Mucosa of gallbladder (tissue), 1 donor: Measurements from ENCODE around the gene DGAT2. TPM values are rescaled to one million over a fixed set of nuclear protein-coding genes. Genes with fewer than 3 reads are reported as not detected.

Source experiments
- DNase-seq: peaks from one replicate; pipeline ENCODE4 v3.0.0-alpha.2; 2020; ENCODE audit warnings: low spot score
- total RNA-seq: library from RNA; stranded (reverse); gene quantifications from one replicate; pipeline ENCODE4 v1.2.1, GENCODE V29; 2021
- donor health status: DM: no; HTN: no; CAD: no.

The DGAT2 gene
- total RNA-seq, 1 donor from 2014 or later, result 5.8 TPM

DNA sequence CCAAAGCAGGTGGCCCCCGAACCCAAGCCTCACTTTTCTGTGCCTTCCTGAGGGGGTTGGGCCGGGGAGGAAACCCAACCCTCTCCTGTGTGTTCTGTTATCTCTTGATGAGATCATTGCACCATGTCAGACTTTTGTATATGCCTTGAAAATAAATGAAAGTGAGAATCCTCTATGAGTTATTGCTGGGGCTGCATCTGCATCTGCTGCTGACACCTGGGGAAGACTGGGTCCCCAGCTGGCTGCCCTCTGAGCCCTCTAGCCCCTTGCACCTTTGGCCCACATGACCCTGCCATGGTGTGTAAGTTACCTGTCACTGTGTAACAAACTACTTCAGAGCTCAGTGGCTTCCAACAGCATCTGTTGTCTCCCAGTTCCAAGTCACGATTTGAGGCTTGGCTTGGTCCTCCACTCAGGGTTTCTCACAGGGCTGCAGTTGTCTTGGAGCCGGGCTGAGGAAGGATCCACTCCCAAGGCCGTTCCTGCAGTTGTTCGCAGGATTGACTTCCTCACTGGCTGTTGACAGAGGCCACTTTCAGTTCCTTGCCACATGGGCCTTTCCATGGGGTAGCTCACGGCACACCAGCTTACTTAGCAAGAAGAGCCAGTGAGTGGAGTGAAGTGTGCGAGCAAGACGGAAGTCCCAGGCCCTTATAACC, 32.9 kb downstream of the DGAT2 start:
- DNase-seq, result peak; percentile 28

DNA sequence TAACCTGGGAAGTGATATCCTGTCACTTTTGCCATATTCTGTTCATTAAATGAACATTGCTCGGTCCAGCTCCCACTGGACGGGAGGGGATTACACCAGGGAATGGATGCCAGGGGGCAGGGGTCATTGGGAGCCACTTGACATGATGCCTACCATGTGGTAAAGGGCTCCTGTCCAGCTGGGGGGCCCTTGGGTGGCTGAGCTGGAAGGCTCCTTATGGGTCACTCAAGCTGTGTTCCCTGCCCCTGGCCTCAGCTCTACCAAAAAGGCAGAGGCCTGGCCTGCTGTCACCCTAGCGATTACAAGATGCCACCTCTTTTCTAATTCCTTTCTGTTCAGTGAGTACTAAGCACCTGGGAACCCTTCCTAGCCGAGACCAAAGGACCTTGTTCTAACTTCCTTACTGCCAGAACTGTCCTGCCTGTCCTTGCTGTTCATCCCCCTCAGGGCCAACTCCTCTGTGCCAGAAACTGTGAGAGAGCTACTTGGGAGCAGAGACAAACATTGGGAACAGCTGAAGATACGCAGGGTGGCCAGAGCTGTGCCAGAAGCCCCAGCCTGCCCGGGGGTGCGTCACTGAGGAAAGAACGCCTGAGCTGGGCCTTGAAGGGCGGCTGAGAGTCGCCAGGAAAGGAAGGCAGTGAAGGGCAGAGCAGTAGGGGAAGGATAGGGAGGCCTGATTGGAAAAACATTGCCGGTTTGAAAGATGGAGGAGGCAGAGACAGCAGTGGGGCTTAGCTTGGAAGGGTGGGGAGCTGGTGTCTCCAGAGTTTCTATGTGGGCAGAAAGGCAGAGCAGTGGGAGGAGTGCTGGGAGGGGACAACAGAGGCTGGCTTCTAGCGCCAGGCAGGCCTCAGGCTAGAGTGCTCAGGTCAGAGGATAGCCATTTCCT, 33.7 kb downstream of the DGAT2 start:
- no peak for DNase-seq

DNA sequence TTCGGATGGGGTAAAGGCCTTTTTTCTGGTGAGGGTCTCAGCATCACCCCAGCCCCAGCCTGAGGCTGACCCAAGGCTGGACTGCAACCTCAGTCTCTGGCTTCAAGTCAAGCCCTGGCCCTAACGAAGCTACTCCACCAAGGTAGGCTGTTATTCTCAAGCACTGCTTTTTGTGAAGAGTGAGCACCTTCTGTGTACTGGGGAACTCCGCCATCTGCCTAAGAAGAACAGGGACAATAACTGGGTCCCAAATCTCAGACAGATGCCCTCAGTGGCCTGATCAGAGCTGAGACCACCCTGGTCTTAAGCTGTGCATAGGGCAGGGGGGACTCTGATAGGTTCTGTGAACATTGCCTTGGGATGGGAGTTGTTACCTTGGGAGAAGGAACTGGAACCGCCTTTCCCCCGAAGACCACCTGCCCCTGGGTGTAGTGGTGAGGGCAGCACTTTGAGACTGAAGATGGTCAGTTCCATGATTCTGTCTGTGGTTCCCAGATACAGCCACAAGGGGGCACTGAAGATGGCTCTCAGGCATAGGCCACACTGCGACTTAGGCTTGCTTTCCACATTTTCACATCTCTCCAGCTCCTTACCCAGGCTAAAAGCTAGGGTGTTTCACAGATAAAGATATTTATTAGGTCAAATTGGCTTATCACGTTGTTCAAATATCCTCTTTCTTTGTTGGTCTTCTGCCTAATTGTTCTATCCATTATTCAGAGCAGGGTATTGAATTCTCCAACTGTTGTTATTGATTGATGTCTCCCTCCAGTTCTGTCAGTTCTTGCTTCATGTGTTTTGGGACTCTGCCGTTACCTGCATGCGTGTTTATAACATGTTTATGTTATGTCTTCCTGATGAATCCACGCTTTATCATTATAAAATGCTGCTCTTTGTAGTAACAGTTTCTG, 34.6 kb downstream of the DGAT2 start:
- DNase-seq, result peak; percentile 84

DNA sequence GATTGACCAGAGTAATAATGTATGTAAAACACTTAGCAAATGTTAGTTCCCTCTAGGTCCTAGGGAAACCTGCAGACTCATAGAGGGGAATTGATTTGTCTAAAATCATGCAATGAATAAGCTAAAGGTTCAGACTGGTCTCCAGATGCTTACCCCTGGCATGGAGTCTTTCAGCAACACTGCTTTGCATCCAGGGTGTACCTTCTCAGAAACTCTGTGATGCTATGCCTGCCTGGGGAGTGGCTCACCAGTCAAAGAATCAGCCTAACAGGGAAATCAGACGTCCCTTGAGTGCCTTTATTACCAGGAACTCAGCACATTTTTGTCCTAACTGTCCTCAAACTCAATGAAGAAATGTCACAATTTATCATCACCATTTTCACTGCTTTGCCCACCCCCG, 40.5 kb downstream of the DGAT2 start:
- no peak for DNase-seq

DNA sequence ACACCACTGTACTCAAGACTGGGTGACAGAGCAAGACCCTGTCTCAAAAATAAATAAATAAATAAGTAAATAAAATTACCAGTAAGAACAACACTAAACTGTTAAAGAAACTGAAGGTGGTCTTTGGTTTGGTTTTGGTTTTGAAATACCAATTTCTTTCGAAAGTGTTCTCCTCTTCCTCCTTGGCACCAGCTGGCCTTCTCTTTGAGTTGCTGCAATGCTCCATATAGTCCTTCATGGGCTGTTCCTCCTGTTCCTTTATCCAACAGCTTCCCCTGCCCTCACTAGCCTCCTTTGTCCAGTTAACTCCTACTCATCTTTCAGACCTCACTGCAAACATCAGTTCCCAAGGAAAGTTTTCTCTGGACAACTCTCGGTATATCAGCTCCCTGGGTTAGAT, 41.4 kb downstream of the DGAT2 start:
- no peak for DNase-seq

DNA sequence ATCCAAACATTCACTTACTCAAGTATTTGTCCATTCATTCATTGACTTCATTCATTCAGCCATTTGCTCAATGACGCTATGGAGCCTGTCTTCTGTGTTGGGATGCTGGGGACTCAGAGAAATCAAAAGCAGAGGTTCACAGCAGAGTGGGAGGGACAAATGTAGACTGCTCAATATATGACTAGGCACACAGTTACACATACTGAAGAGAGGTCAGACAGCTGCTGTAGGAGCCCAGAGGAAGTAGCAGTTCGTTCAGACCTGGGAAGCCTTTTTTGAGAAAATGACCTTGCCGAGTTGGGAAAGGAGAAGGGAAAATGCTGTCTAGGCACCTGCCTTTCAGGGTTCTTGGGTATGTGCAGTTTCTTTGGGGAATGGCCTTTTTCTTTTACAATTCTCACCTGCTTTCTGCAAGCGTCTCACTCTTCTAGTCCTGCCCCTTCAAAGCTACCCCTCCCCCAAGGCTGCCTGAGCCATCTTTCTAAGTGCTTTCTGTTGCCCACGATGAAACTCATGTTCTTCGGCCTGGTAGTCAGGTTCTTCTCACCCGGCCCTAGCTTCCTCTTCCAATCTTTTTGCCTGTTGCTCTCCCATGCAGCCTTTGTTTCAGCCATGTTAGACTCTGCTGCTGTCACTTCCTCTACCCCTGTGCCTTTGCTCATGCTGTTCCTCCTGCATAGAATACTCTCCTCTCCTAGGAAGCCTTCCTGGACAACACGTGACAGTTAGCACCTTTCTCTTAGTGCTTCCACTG, 42.2 kb downstream of the DGAT2 start:
- no peak for DNase-seq

DNA sequence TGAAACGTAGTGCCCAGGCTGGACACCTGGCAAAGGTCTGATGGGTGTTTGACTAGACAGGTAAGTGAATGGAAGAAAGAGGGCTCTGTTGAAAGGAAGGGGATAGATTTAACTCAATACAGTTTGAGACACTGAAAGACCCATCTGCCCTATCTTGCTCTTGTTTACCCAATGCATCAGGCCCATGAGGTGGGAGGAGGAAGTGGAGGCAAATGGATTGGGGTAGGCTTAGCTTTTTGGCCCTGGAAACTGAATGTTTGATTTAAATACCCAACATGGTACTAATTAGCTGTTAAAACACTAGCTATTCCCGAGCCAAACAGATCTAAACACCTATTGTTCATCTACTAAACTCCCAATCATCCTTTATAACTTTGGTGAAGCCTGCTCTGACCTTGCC, 42.9 kb downstream of the DGAT2 start:
- no peak for DNase-seq

DNA sequence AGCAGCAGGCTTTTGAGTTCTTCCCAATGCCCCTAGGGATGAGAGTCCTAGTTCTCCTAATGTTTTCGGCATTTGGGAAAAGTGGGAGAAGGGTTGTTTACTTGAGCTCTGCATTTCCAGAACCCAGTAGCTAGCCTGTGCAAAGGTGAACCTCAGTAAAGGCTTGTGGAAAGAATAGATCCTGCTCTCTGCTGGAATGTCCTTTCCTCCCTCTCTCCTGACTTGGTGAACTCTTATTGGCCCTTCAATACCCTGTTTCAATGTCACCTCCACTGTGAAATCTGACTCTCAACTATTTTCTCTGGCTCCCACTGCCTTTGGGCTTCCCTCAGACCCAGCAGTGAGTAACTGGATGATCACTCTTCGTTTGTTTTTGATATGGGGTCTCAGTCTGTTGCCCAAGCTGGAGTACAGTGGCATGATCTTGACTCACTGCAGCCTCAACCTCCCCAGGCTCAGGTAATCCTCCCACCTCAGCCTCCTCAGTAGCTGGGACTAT, 44.0 kb downstream of the DGAT2 start:
- DNase-seq, result no peak

DNA sequence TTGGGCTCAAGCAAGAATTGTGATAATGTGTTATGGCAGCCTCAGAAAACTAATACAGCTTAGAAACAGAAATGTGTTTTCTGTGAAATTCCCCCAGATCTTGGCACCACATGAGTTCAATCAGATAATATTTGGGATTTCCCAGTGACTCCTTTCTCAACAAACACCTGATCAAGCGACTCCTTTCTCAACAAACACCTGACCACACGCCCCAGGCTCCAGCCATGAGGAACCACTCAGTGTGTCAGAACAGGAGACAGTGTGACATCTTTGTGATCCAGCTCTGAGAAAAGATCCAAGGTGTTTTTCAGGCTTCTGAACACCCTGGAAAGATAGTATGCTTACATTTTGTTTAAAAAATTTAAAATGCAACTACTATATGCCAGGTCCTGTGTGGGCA, 44.5 kb downstream of the DGAT2 start:
- no peak for DNase-seq

DNA sequence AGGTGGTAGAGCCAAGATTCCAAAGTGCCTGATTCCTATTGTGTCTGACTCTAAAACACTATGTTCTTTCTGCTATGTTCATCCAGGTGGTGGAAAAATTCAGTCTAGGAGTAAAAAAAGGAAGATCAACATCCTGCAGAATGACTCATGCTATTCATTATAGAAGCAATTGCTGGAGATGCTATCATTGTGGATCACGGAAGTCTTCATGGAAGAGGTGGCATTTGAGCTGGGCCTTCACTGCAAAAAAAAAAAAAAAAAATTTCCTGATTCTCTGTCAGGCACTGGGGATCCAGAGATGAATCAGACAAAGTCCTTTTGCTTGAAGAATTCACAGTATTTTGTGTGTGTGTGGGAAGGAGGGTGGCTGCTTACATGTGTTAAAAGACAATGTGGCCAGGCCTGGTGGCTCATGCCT, 45.1 kb downstream of the DGAT2 start:
- DNase-seq, result no peak

DNA sequence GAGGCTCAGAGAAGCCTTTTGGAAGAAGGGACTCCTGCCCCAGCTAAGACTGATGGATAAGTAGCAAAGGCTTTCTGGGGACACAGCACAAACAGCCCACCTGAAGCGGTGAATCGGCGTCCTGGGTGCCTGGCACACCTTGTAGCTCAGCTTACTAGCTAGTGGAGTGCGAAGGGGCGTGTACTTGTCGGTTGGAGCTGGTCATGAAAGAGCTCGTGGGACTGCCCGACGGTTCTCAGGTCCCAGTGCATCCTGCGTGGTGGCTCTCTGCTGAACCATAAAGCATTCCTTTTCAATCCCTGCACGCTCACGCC, 45.7 kb downstream of the DGAT2 start:
- DNase-seq, result no peak

DNA sequence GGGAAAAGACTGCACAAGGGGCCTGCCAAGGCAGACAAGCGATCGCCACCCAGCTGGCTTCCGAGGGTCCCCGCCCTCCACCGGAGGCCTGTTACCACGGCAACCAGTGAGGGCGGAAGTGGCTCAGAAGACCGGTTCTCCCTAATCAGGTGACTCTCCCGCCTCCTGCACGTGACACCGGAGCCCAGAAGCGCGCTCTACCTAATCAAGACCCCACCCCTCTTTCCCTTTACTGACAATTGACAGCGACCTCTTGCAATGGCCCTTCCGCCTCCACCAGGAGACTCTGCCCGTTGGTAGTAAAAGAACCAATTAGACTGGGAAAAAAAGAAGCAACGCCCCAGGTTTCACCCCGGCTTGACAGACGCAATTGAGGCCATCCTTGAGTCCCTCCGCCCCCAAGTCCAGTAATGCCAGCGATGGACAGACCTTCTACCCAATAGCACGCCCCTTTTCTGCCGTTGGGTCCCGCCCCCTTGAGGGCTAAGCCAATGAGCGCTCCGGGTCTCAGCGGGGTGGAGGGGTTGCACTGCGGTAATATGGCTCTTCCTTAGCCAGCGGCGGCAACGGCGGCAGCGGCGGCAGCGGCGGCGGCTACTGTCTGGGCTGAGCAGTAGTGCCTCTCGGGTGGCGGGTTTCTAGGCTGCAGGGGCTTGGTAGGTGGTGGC, 46.2 kb downstream of the DGAT2 start, which contains the start of gene UVRAG:
UVRAG (plus strand) TSS at position 534 of the 668 bp plus-strand sequence. CDS start 198 bp downstream, outside the sequence.
- DNase-seq, result peak; percentile 99

DNA sequence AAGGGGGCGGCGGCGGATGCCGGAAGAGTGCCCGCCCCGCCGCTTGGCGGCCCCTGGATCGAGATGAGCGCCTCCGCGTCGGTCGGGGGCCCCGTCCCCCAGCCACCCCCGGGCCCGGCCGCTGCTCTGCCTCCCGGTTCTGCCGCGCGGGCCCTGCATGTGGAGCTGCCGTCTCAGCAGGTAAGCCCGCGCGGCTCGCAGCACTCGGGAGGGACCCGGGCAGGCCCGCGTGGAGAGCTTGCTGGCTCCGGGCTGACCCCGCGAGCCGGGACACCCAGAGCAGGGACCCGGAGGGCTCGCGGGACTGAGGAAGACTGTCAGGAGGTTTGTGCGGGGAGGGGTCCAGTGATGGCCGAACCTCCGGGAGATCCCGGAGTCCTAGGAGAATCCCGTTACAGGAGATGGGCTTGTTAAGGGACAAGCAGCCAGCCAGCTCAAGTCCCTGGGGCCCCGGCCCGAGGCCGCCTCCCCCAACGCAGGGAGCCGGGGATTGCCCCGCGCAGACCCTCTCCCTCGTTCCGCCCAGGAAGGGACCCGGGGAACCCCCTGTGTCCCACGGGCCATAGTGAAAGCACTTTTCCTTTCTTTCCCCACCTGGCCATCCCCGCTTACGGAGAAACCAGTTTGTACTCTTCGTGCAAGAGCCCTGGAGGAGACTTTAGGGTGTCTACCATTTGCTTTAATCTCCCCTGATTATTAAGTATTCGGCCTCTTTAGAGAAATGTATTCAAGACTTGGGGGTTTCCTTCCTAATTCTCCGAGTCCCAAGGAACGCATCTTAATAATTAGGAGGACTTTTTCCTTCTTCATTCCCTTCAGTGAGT, 47.0 kb downstream of the DGAT2 start:
- DNase-seq, result no peak

DNA sequence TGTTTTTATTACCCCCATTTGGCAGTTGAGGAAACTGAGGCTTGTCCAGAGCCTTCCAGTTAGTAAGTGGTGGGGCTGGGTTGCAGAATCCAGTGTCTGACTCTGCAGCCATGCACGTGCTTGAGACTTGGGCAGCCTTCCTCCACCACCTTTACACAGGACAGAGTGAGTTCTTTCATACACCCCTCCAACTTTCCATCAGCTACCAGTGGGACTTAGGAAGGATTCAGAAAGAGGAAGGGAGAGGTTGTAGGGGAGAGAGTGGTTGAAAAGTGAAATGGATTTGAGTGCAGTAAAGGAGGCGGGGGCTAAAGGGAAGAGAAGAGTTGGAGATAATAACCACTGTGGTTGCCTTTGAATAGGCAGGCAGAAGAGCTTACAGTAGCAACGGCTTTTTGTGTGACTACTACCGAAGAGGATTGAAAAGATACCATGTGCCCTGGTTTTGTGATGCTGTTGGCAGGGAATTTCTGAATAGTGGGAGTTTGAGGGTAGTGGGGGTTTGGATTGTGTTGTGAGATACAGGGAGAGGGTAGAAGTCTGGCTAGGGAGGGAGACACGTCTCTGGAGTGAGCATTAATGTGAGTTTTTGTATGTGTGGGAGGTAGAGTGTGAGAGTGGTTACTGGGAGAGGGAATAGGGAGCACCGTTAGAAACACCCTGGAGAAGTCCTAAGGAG, 48.1 kb downstream of the DGAT2 start:
- DNase-seq, result no peak

DNA sequence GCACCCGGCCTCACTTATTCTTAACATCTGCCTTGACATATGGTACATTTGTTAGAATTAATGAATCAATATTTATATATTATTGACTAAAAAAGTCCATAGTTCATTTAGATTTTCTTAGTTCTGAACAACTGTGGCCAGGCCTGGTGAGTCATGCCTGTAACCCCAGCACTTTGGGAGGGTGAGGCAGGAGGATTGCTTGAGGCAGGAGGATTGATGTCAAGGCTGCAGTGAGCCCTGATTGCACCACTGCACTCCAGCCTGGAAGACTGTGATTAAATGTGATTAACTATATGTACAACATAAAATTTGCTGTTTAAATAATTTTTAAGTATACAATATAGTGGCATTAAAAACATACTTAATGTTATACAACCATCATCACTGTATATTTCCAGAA, 52.1 kb downstream of the DGAT2 start:
- DNase-seq, result peak; percentile 67

DNA sequence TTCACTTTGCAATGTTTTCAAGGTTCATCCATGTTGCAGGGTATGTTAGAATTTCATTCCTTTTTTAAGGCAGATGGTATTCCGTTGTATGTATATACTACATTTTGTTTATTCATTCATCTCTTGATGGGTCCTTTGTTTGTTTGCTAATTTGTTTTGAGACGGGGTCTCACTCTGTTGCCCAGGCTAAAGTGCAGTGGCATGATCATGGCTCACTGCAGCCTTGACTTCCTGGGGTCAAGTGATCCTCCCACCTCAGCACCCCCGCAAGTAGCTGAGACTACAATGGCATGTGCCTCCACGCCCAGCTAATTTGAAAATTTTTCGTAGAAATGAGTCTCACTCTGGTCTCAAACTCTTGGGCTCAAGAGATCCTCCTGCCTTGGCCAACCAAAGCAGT, 52.6 kb downstream of the DGAT2 start:
- DNase-seq, result no peak

DNA sequence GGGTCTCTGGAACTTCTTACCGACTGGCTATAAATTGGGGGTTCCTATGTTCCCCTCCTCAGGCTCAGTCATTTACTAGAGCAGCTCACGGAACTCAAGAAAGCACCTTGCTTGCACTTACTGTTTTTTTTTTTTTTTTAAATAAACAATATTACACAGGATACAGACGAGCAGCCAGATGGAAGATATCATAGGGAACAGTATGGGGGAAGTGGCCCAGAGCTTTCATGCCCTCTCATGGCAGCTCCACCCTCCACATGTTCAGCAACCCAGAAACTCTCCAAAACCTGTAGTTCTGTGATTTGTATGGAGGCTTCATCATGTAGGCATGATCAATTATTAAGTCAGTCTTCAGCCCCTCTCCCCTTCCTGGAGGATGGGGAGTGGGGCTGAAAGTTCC, 54.0 kb downstream of the DGAT2 start:
- DNase-seq, result no peak

DNA sequence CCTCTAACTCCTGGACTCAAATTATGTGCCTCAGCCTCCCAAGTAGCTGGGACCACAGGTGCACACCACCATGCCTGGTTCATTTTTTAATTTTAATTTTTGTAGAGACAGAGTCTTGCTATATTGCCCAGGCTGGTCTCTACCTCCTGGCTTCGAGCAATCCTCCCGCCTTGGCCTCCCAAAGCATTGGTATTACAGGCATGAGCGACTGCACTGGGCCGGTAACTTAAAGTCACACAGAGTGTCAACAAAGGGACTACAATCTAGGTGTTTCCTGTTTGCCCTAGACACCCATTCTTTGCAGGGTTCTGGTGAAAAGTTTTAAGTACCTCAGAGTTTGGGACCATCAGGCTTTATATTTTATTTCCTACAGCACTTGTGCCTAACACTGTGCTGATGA, 54.8 kb downstream of the DGAT2 start:
- DNase-seq, result no peak

DNA sequence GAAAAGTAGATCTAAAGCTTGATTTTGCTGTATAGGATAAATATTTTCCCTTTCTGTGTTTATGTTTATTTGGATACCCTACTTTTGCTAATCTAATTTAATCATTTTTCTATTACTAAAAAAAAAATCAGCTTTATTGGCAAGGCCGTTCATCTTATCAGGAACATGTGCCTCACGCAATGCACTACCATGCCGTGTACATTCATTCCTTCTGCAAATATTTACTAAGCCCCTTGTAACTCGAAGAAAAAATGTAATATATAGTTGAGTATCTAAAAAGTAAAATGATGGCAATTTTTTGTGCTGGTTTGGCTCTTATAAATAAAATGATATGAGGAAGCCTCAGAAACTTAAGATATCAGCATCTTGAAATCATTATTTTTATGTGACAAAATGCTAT, 55.4 kb downstream of the DGAT2 start:
- DNase-seq, result no peak
